ENCODE results near the gene EPN3. TPM values are rescaled to one million over a fixed set of nuclear protein-coding genes. Genes with fewer than 3 reads are reported as not detected.

Gene EPN3
- total RNA-seq, 1 experiment from 2014 or later, result 0.09 TPM

GRCh38 chr17:50487213-50488096 is 45.1 kb upstream of the EPN3 start:
- no TSS peak for BruUV-seq (replicated peaks)
- intact Hi-C loops (cut with micrococcal nuclease; ENCODE audit: unreplicated experiment), result no loop called here
- Histone ChIP-seq H3K27me3 (replicated peaks; ENCODE audit: insufficient read depth, low read depth, low read length, poor library complexity) (no peaks in the 10 kb centered on the region), H3K9me3 (ENCODE audit: low read depth, low read length, poor library complexity, severe bottlenecking) (no peaks in the 10 kb centered on the region), H3K4me3 (ENCODE audit: low read depth, low read length, poor library complexity, severe bottlenecking) (no peak overlapping the region), H3K4me1 (ENCODE audit: insufficient read depth, low read length, poor library complexity, severe bottlenecking) (no peaks in the 10 kb centered on the region), H3K27ac (ENCODE audit: low read depth, low read length, poor library complexity, severe bottlenecking) (no peak overlapping the region), H3K36me3 (ENCODE audit: insufficient read depth, low read length, poor library complexity, severe bottlenecking) (peaks cover 10% of the 10 kb centered on the region)
- no peak for TF ChIP-seq EZH2 (IDR thresholded peaks at IDR 0.05; ENCODE audit: borderline replicate concordance, low read depth, low read length, poor library complexity, severe bottlenecking)
- CTCF ChIA-PET, result interaction anchor here (1.0 kb wide), 1 partner anchor 10 kb away, joined by 3 read pairs; no protein-coding TSS in a partner anchor
- POLR2A ChIA-PET (ENCODE audit: low non-redundant PET), result no interaction called here
- DNase-seq (ENCODE audit: low spot score), result no peak

GRCh38 chr17:50488880-50489279 is 43.7 kb upstream of the EPN3 start:
- ChIA-PET POLR2A (ENCODE audit: low non-redundant PET) (no interaction called here), CTCF (interaction anchor here (0.5 kb wide), 1 partner anchor 20 kb away, joined by 4 read pairs; the partner anchor contains the start of gene CHAD)
- no peak overlapping the region for H3K27ac ChIP-seq (ENCODE audit: low read depth, low read length, poor library complexity, severe bottlenecking)
- H3K4me1 ChIP-seq (ENCODE audit: insufficient read depth, low read length, poor library complexity, severe bottlenecking), result no peaks in the 10 kb centered on the region
- peaks cover 5% of the 10 kb centered on the region for H3K36me3 ChIP-seq (ENCODE audit: insufficient read depth, low read length, poor library complexity, severe bottlenecking)
- BruUV-seq (replicated peaks), result no TSS peak
- no peaks in the 10 kb centered on the region for H3K27me3 ChIP-seq (replicated peaks; ENCODE audit: insufficient read depth, low read depth, low read length, poor library complexity)
- no peaks in the 10 kb centered on the region for H3K9me3 ChIP-seq (ENCODE audit: low read depth, low read length, poor library complexity, severe bottlenecking)
- no peak for DNase-seq (ENCODE audit: low spot score)
- H3K4me3 ChIP-seq (ENCODE audit: low read depth, low read length, poor library complexity, severe bottlenecking), result no peak overlapping the region
- no peak for TF ChIP-seq EZH2 (IDR thresholded peaks at IDR 0.05; ENCODE audit: borderline replicate concordance, low read depth, low read length, poor library complexity, severe bottlenecking)
- TF ChIP-seq CTCF (conservative IDR thresholded peaks at IDR 0.05; ENCODE audit: low read depth, low read length), result no peak
- intact Hi-C loops (cut with micrococcal nuclease; ENCODE audit: unreplicated experiment), result no loop called here

- no peaks in the 10 kb centered on the region for H3K36me3 ChIP-seq (ENCODE audit: insufficient read depth, low read length, poor library complexity, severe bottlenecking)
- no TSS peak for BruUV-seq (replicated peaks)
- DNase-seq (ENCODE audit: low spot score), result no peak
- POLR2A ChIA-PET (ENCODE audit: low non-redundant PET), result no interaction called here
- CTCF ChIA-PET, result no interaction called here
- no peaks in the 10 kb centered on the region for H3K27me3 ChIP-seq (replicated peaks; ENCODE audit: insufficient read depth, low read depth, low read length, poor library complexity)
- no peak overlapping the region for H3K27ac ChIP-seq (ENCODE audit: low read depth, low read length, poor library complexity, severe bottlenecking)
- no peaks in the 10 kb centered on the region for H3K4me1 ChIP-seq (ENCODE audit: insufficient read depth, low read length, poor library complexity, severe bottlenecking)
- TF ChIP-seq EZH2 (IDR thresholded peaks at IDR 0.05; ENCODE audit: borderline replicate concordance, low read depth, low read length, poor library complexity, severe bottlenecking), result no peak
- TF ChIP-seq CTCF (conservative IDR thresholded peaks at IDR 0.05; ENCODE audit: low read depth, low read length), result no peak
- H3K4me3 ChIP-seq (ENCODE audit: low read depth, low read length, poor library complexity, severe bottlenecking), result no peak overlapping the region
- intact Hi-C loops (cut with micrococcal nuclease; ENCODE audit: unreplicated experiment), result no loop called here
- no peaks in the 10 kb centered on the region for H3K9me3 ChIP-seq (ENCODE audit: low read depth, low read length, poor library complexity, severe bottlenecking)
Observed at GRCh38 chr17:50491505-50491904, 41.0 kb upstream of the EPN3 start.

Measured in A673 (cell line).